Astrocyte (in vitro differentiated cells and primary cell): Measurements from ENCODE around the gene ZMYM4. TPM values are rescaled to one million over a fixed set of nuclear protein-coding genes. Genes with fewer than 3 reads are reported as not detected.
"Not testable (repeated sequence)": the region's sequence is repeated elsewhere in the genome, so short reads cannot be mapped to it uniquely, and the experiment has no call there.

Source experiments
- DNase-seq: peaks from one replicate; pipeline ENCODE4 v3.0.0-alpha.2; 2010; ENCODE audit warnings: low read depth
- FAIRE-seq: peaks from 2 replicates; lab custom pipeline; 2011; peaks lifted over from hg19 to GRCh38; lab: Jason Lieb, UNC
- H2AFZ ChIP-seq: 2 replicates; pipeline ENCODE4 v1.6.0; 2012; ENCODE audit warnings: low read depth, low read length, inconsistent platforms
- H3K27ac ChIP-seq: 2 replicates; pipeline ENCODE4 v1.5.1; 2011; ENCODE audit warnings: low read depth, low read length, inconsistent platforms
- H3K27me3 ChIP-seq: 2 replicates; pipeline ENCODE4 v1.6.0; 2011; ENCODE audit warnings: low read length, inconsistent platforms; ENCODE audit not compliant: insufficient read depth
- H3K36me3 ChIP-seq: 2 replicates; pipeline ENCODE4 v1.5.1; 2011; ENCODE audit warnings: low read length, inconsistent platforms; ENCODE audit not compliant: insufficient read depth
- H3K4me1 ChIP-seq: 2 replicates; pipeline ENCODE4 v1.5.1; 2011; ENCODE audit warnings: low read length, inconsistent platforms; ENCODE audit not compliant: insufficient read depth
- H3K4me2 ChIP-seq: 2 replicates; pipeline ENCODE4 v1.6.0; 2012; ENCODE audit warnings: low read length, inconsistent platforms
- H3K4me3 ChIP-seq: 2 replicates; pipeline ENCODE4 v1.5.1; 2011; ENCODE audit warnings: low read depth, mild to moderate bottlenecking, low read length, inconsistent platforms; ENCODE audit not compliant: insufficient read depth
- H3K79me2 ChIP-seq: 2 replicates; pipeline ENCODE4 v1.6.0; 2012; ENCODE audit warnings: mild to moderate bottlenecking, low read length, inconsistent platforms; ENCODE audit not compliant: insufficient read depth
- H3K9ac ChIP-seq: 2 replicates; pipeline ENCODE4 v1.6.0; 2012; ENCODE audit warnings: mild to moderate bottlenecking, low read length, inconsistent platforms
- H3K9me3 ChIP-seq: 2 replicates; pipeline ENCODE4 v1.5.1; 2012; ENCODE audit warnings: low read depth, mild to moderate bottlenecking, low read length, inconsistent platforms; ENCODE audit not compliant: insufficient read depth
- H4K20me1 ChIP-seq: 2 replicates; pipeline ENCODE4 v1.6.0; 2012; ENCODE audit warnings: low read length, inconsistent platforms; ENCODE audit not compliant: insufficient read depth
- H3K27ac Mint-ChIP-seq: one replicate; pipeline ENCODE4 v1.8.0; 2021; ENCODE audit warnings: mild to moderate bottlenecking, mixed read lengths; ENCODE audit not compliant: unreplicated experiment
- H3K27me3 Mint-ChIP-seq: one replicate; pipeline ENCODE4 v1.8.0; 2021; ENCODE audit warnings: low read depth, mixed read lengths; ENCODE audit not compliant: unreplicated experiment
- H3K36me3 Mint-ChIP-seq: one replicate; pipeline ENCODE4 v1.8.0; 2021; ENCODE audit warnings: low read depth, mixed read lengths; ENCODE audit not compliant: unreplicated experiment
- H3K4me1 Mint-ChIP-seq: one replicate; pipeline ENCODE4 v1.8.0; 2021; ENCODE audit warnings: low read depth, mixed read lengths; ENCODE audit not compliant: unreplicated experiment
- H3K4me3 Mint-ChIP-seq: one replicate; pipeline ENCODE4 v1.8.0; 2021; ENCODE audit warnings: mild to moderate bottlenecking, moderate library complexity, mixed read lengths; ENCODE audit not compliant: unreplicated experiment
- H3K9me3 Mint-ChIP-seq: one replicate; pipeline ENCODE4 v1.8.0; 2021; ENCODE audit warnings: mild to moderate bottlenecking, mixed read lengths; ENCODE audit not compliant: unreplicated experiment
- EZH2 ChIP-seq: IDR thresholded peaks from 2 replicates; pipeline ENCODE4 v1.6.1; 2012; ENCODE audit warnings: mild to moderate bottlenecking, low read length, inconsistent platforms; ENCODE audit not compliant: insufficient read depth
- total RNA-seq: library from RNA; stranded (reverse); gene quantifications from 2 replicates; pipeline ENCODE4 v1.2.1, GENCODE V29; 2021
- TF ChIP-seq, protein P1 (sequence below): IDR thresholded peaks from 2 replicates; pipeline ENCODE4 v1.5.1; 2011; ENCODE audit warnings: low read depth, mild to moderate bottlenecking, inconsistent platforms, low read length, moderate library complexity; ENCODE audit not compliant: insufficient read depth

Gene ZMYM4
- total RNA-seq, 1 donor from 2014 or later = 65.5 TPM

DNA sequence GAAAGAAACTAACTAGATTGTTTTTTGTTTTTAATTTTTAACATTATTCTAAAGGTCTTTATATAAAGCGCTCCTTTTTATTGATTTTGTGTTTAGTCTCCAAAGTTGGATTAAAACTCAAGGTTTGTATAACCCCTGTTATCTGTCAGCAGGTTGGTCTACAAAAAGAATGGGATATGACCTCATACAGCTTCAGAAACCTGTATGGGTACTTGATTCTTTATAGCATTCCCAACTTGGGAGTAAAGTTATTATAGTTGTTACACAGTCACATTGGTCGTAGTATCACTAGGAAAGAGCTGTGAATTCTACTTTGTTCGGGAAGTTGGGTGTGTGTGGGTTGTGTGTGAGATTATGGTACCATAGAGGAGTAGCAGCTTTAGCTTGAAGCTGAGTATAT, 52.4 kb downstream of the ZMYM4 start:
- Histone ChIP-seq H3K27me3 (no peaks in the 10 kb centered on the region), H2AFZ (no peak overlapping the region), H3K9me3 (no peaks in the 10 kb centered on the region), H3K4me2 (no peak overlapping the region), H3K9ac (no peak overlapping the region), H3K4me3 (no peak overlapping the region), H3K27ac (no peak overlapping the region), H4K20me1 (peaks cover 47% of the 10 kb centered on the region), H3K79me2 (peaks cover 73% of the 10 kb centered on the region), H3K36me3 (no peaks in the 10 kb centered on the region), H3K4me1 (no peaks in the 10 kb centered on the region)
- no peak overlapping the region for H3K4me3 Mint-ChIP-seq
- FAIRE-seq = no peak
- H3K27ac Mint-ChIP-seq = no peak overlapping the region
- peaks cover 8% of the 10 kb centered on the region for H3K36me3 Mint-ChIP-seq
- peaks cover 15% of the 10 kb centered on the region for H3K4me1 Mint-ChIP-seq
- no peaks in the 10 kb centered on the region for H3K9me3 Mint-ChIP-seq
- H3K27me3 Mint-ChIP-seq = no peaks in the 10 kb centered on the region
- no peak for TF ChIP-seq EZH2
- TF ChIP-seq, protein P1, sequence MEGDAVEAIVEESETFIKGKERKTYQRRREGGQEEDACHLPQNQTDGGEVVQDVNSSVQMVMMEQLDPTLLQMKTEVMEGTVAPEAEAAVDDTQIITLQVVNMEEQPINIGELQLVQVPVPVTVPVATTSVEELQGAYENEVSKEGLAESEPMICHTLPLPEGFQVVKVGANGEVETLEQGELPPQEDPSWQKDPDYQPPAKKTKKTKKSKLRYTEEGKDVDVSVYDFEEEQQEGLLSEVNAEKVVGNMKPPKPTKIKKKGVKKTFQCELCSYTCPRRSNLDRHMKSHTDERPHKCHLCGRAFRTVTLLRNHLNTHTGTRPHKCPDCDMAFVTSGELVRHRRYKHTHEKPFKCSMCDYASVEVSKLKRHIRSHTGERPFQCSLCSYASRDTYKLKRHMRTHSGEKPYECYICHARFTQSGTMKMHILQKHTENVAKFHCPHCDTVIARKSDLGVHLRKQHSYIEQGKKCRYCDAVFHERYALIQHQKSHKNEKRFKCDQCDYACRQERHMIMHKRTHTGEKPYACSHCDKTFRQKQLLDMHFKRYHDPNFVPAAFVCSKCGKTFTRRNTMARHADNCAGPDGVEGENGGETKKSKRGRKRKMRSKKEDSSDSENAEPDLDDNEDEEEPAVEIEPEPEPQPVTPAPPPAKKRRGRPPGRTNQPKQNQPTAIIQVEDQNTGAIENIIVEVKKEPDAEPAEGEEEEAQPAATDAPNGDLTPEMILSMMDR = no peak
- no peak for DNase-seq

DNA sequence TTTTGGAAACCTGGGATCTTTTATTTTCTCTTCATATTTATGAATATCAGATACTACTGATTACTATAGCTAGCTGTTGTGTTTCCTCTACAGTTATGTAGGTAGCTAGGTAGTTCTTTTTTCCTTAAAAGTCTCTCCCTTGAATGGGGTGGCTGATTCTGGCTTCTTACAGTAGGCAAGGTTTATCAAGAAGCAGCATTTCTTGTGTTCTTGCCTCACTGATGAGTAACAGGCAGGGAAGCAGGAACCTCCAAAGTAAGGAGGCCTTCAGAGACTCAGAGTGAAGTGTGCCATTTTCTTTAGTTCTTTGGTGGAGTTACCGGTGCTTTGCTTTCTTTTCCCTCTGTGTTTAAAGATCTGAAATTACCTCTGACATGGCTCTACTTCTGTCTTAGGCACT, 56.0 kb downstream of the ZMYM4 start:
- DNase-seq (peak; percentile 14), FAIRE-seq (no peak)
- Histone ChIP-seq H2AFZ (no peak overlapping the region), H3K27ac (no peak overlapping the region), H3K9me3 (no peaks in the 10 kb centered on the region), H3K4me1 (no peaks in the 10 kb centered on the region), H3K27me3 (no peaks in the 10 kb centered on the region), H3K79me2 (peaks cover 55% of the 10 kb centered on the region), H3K4me3 (no peak overlapping the region), H3K9ac (no peak overlapping the region), H4K20me1 (peaks cover 44% of the 10 kb centered on the region), H3K36me3 (no peaks in the 10 kb centered on the region), H3K4me2 (no peak overlapping the region)
- Mint-ChIP-seq H3K36me3 (peaks cover 8% of the 10 kb centered on the region), H3K27ac (peak overlapping the region; percentile 34), H3K9me3 (no peaks in the 10 kb centered on the region), H3K4me3 (no peak overlapping the region), H3K27me3 (no peaks in the 10 kb centered on the region), H3K4me1 (peaks cover 9% of the 10 kb centered on the region)
- TF ChIP-seq, protein P1 = no peak
- TF ChIP-seq EZH2 = no peak

DNA sequence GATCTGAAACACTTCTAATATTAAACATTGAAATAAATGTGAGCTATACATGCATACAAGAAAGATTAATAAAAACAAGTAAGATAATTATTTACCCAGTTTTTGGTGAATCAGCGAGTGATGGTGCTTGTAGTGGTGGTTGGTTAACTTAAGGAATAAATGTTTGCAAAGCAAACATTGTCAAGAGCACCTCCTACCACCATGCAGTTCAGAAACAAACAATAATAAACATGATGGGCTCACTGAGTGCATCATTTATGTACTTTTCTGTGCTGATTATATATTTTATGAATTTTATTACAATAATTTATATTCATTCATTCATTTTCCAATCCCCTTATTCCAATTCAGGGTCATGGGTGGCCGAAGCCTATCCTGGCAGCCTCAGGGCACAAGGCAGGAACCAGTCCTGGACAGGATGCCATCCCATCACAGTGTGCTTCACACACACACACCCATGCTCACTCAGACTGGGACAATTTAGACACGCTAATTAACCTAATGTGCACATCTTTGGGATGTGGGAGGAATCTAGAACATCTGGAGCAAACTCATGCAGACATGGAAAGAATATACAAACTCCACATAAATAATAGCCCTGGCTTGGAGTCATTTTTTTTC, 57.8 kb downstream of the ZMYM4 start:
- Mint-ChIP-seq H3K9me3 (no peaks in the 10 kb centered on the region), H3K36me3 (peaks cover 8% of the 10 kb centered on the region), H3K27me3 (no peaks in the 10 kb centered on the region), H3K4me1 (peaks cover 12% of the 10 kb centered on the region), H3K4me3 (no peak overlapping the region), H3K27ac (no peak overlapping the region)
- no peak overlapping the region for H3K27ac ChIP-seq
- H3K79me2 ChIP-seq = peaks cover 48% of the 10 kb centered on the region
- H3K4me1 ChIP-seq = no peaks in the 10 kb centered on the region
- H3K4me2 ChIP-seq = no peak overlapping the region
- no peak for DNase-seq
- no peak for FAIRE-seq
- H3K9me3 ChIP-seq = no peaks in the 10 kb centered on the region
- H3K27me3 ChIP-seq = no peaks in the 10 kb centered on the region
- peaks cover 36% of the 10 kb centered on the region for H4K20me1 ChIP-seq
- TF ChIP-seq, protein P1 = no peak
- TF ChIP-seq EZH2 = no peak
- H3K36me3 ChIP-seq = no peaks in the 10 kb centered on the region
- no peak overlapping the region for H3K4me3 ChIP-seq
- H3K9ac ChIP-seq = no peak overlapping the region
- H2AFZ ChIP-seq = no peak overlapping the region

DNA sequence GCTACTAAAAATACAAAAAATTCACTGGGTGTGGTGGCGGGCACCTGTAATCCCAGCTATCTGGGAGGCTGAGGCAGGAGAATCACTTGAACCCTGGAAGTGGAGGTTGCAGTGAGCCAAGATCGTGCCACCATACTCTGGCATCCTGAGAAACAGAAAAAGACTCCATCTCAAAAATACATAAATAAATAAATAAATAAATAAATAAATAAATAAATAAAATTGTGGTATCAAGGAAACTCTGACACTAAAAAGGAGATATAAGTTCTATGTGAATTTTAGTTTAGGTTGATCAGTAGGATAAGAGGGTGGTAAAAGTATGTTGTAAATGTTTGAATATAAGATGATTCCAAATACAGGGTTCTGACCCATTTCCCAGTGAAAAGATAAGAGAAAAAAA, 63.1 kb downstream of the ZMYM4 start:
- H3K4me3 ChIP-seq, H3K27ac Mint-ChIP-seq, DNase-seq, H3K27me3 ChIP-seq, H2AFZ ChIP-seq, H3K27me3 Mint-ChIP-seq, H3K9ac ChIP-seq, H3K9me3 Mint-ChIP-seq, H3K27ac ChIP-seq, H3K4me2 ChIP-seq, H3K4me3 Mint-ChIP-seq, FAIRE-seq, H3K36me3 Mint-ChIP-seq, H3K36me3 ChIP-seq, H3K9me3 ChIP-seq, H3K4me1 Mint-ChIP-seq, H3K4me1 ChIP-seq: not testable (repeated sequence)
- peaks cover 25% of the 10 kb centered on the region for H4K20me1 ChIP-seq
- peaks cover 40% of the 10 kb centered on the region for H3K79me2 ChIP-seq
